ENCODE results near the gene TNRC6B. TPM values are rescaled to one million over a fixed set of nuclear protein-coding genes. Genes with fewer than 3 reads are reported as not detected.

Gene TNRC6B
- total RNA-seq, 1 experiment from 2014 or later: 50.4 TPM

DNA sequence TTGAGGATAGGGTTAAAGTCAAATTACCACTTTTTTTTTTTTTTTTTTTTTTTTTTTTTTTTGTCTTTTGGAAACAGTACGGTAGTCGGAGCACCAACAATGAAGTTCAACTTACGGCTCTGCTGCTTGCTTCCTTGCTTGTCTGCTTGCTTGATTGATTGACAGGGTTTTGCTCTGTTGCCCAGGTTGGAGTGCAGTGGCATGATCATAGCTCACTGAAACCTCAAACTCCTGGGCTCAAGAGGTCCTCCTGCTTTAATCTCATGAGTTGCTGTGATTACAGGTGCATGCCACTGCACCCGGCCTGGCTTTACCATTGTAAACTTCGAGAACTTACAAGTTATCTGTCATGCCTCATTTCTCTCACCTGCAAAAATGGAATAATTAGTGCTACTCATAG, 198.4 kb downstream of the TNRC6B start:
- H3K4me1 Mint-ChIP-seq: peaks cover 5% of the 10 kb centered on the region
- DNase-seq (ENCODE audit: low spot score): no peak
- CTCF ChIA-PET: no interaction called here
- no peaks in the 10 kb centered on the region for H3K27me3 Mint-ChIP-seq (ENCODE audit: low read depth)
- no peak for TF ChIP-seq MXD4 (CRISPR knock-in tag; IDR thresholded peaks at IDR 0.05; ENCODE audit: borderline replicate concordance)
- TF ChIP-seq ATF3 (CRISPR knock-in tag; conservative IDR thresholded peaks at IDR 0.05): no peak
- H3K9me3 Mint-ChIP-seq: no peaks in the 10 kb centered on the region
- no peak for ATAC-seq
- no peak overlapping the region for H3K27ac Mint-ChIP-seq
- H3K36me3 Mint-ChIP-seq: peaks cover 20% of the 10 kb centered on the region
- H3K4me3 Mint-ChIP-seq: no peak overlapping the region
- POLR2A ChIA-PET: no interaction called here

DNA sequence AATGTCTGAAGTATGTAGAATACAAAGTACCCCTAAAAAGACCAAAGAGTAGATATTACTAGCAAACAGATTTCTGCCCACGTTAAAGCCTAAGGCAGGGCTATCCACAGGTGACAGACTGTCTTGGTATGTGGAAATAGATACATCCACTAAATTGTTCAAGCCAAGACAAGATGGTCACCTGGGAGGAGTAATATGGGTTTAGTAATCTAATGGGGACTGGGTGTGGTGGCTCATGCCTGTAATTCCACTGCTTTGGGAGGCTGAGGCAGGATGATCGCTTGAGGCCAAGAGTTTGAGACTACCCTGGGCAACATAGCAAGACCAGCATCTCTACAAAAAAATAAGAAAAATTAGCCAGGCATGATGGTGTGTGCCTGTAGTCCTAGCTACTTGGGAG, 200.2 kb downstream of the TNRC6B start:
- no peak overlapping the region for H3K27ac Mint-ChIP-seq
- DNase-seq (ENCODE audit: low spot score): no peak
- CTCF ChIA-PET: no interaction called here

More for the DNA sequence above, 200.2 kb downstream of the TNRC6B start:
- TF ChIP-seq NR2C2 (CRISPR knock-in tag; IDR thresholded peaks at IDR 0.05): no peak
- no peak for TF ChIP-seq FOXJ3 (CRISPR knock-in tag; IDR thresholded peaks at IDR 0.05; ENCODE audit: borderline replicate concordance)
- TF ChIP-seq, protein P1, sequence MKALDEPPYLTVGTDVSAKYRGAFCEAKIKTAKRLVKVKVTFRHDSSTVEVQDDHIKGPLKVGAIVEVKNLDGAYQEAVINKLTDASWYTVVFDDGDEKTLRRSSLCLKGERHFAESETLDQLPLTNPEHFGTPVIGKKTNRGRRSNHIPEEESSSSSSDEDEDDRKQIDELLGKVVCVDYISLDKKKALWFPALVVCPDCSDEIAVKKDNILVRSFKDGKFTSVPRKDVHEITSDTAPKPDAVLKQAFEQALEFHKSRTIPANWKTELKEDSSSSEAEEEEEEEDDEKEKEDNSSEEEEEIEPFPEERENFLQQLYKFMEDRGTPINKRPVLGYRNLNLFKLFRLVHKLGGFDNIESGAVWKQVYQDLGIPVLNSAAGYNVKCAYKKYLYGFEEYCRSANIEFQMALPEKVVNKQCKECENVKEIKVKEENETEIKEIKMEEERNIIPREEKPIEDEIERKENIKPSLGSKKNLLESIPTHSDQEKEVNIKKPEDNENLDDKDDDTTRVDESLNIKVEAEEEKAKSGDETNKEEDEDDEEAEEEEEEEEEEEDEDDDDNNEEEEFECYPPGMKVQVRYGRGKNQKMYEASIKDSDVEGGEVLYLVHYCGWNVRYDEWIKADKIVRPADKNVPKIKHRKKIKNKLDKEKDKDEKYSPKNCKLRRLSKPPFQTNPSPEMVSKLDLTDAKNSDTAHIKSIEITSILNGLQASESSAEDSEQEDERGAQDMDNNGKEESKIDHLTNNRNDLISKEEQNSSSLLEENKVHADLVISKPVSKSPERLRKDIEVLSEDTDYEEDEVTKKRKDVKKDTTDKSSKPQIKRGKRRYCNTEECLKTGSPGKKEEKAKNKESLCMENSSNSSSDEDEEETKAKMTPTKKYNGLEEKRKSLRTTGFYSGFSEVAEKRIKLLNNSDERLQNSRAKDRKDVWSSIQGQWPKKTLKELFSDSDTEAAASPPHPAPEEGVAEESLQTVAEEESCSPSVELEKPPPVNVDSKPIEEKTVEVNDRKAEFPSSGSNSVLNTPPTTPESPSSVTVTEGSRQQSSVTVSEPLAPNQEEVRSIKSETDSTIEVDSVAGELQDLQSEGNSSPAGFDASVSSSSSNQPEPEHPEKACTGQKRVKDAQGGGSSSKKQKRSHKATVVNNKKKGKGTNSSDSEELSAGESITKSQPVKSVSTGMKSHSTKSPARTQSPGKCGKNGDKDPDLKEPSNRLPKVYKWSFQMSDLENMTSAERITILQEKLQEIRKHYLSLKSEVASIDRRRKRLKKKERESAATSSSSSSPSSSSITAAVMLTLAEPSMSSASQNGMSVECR (CRISPR knock-in tag; IDR thresholded peaks at IDR 0.05; ENCODE audit: borderline replicate concordance): no peak
- TF ChIP-seq CTCF (IDR thresholded peaks at IDR 0.05): no peak
- no peak for TF ChIP-seq CREB1 (CRISPR knock-in tag; IDR thresholded peaks at IDR 0.05)
- no peak for TF ChIP-seq HMGA2 (CRISPR knock-in tag; IDR thresholded peaks at IDR 0.05)
- no peak for TF ChIP-seq ELF4 (CRISPR knock-in tag; IDR thresholded peaks at IDR 0.05; ENCODE audit: low read depth)
- no peak for TF ChIP-seq AR (CRISPR knock-in tag; IDR thresholded peaks at IDR 0.05)
- TF ChIP-seq ZNF317 (CRISPR knock-in tag; IDR thresholded peaks at IDR 0.05; ENCODE audit: borderline replicate concordance, low read depth): no peak
- TF ChIP-seq NFATC4 (CRISPR knock-in tag; IDR thresholded peaks at IDR 0.05): no peak
- no peak for TF ChIP-seq SMAD3 (CRISPR knock-in tag; IDR thresholded peaks at IDR 0.05; ENCODE audit: borderline replicate concordance)
- TF ChIP-seq, protein P2, sequence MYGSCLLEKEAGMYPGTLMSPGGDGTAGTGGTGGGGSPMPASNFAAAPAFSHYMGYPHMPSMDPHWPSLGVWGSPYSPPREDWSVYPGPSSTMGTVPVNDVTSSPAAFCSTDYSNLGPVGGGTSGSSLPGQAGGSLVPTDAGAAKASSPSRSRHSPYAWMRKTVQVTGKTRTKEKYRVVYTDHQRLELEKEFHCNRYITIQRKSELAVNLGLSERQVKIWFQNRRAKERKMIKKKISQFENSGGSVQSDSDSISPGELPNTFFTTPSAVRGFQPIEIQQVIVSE (CRISPR knock-in tag; IDR thresholded peaks at IDR 0.05; ENCODE audit: borderline replicate concordance): no peak
- TF ChIP-seq, protein P3, sequence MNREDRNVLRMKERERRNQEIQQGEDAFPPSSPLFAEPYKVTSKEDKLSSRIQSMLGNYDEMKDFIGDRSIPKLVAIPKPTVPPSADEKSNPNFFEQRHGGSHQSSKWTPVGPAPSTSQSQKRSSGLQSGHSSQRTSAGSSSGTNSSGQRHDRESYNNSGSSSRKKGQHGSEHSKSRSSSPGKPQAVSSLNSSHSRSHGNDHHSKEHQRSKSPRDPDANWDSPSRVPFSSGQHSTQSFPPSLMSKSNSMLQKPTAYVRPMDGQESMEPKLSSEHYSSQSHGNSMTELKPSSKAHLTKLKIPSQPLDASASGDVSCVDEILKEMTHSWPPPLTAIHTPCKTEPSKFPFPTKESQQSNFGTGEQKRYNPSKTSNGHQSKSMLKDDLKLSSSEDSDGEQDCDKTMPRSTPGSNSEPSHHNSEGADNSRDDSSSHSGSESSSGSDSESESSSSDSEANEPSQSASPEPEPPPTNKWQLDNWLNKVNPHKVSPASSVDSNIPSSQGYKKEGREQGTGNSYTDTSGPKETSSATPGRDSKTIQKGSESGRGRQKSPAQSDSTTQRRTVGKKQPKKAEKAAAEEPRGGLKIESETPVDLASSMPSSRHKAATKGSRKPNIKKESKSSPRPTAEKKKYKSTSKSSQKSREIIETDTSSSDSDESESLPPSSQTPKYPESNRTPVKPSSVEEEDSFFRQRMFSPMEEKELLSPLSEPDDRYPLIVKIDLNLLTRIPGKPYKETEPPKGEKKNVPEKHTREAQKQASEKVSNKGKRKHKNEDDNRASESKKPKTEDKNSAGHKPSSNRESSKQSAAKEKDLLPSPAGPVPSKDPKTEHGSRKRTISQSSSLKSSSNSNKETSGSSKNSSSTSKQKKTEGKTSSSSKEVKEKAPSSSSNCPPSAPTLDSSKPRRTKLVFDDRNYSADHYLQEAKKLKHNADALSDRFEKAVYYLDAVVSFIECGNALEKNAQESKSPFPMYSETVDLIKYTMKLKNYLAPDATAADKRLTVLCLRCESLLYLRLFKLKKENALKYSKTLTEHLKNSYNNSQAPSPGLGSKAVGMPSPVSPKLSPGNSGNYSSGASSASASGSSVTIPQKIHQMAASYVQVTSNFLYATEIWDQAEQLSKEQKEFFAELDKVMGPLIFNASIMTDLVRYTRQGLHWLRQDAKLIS (CRISPR knock-in tag; IDR thresholded peaks at IDR 0.05; ENCODE audit: borderline replicate concordance): no peak
- H3K27me3 Mint-ChIP-seq (ENCODE audit: low read depth): no peaks in the 10 kb centered on the region
- ATAC-seq: no peak
- POLR2A ChIA-PET: no interaction called here
- H3K4me3 Mint-ChIP-seq: no peak overlapping the region
- no peaks in the 10 kb centered on the region for H3K4me1 Mint-ChIP-seq
- H3K9me3 Mint-ChIP-seq: no peaks in the 10 kb centered on the region
- peaks cover 15% of the 10 kb centered on the region for H3K36me3 Mint-ChIP-seq
